Measurements from ENCODE around the gene FBXW11. TPM values are rescaled to one million over a fixed set of nuclear protein-coding genes. Genes with fewer than 3 reads are reported as not detected.

The FBXW11 gene
- total and polyA plus RNA-seq, 2 of the 13 experiments (the other 11 are each of a cell fraction or from before 2014, with no cell fraction given): 31.7 to 53.6 TPM

- no peak overlapping the region for H3K4me2 ChIP-seq (ENCODE audit: low read depth, low read length)
Measured at GRCh38 chr5:171841984-171842776, 164.3 kb downstream of the FBXW11 start.

GRCh38 chr5:171840711-171841522 lies 165.5 kb downstream of the FBXW11 start:
- Histone ChIP-seq H3K36me3 (replicated peaks in 1 of 2; ENCODE audit: control insufficient read depth in 1 of 2, insufficient read depth in 2 of 2, low read length in 2 of 2) (no peaks in the 10 kb centered on the region), H3K4me2 (ENCODE audit: low read depth, low read length) (no peak overlapping the region), H3K4me3 (replicated peaks in 1 of 3; ENCODE audit: insufficient read depth in 1 of 3, low read depth in 2 of 3, low read length in 3 of 3) (no peak overlapping the region), H3K27me3 (ENCODE audit: control insufficient read depth in 1 of 2, insufficient read depth in 2 of 2, low read length in 2 of 2) (no peaks in the 10 kb centered on the region; a peak in 1 of 5 replicates), H3K9ac (ENCODE audit: insufficient read depth, low read depth, low read length) (no peak overlapping the region), H2AFZ (ENCODE audit: low read length) (no peak overlapping the region), H3K9me3 (ENCODE audit: low read length) (no peaks in the 10 kb centered on the region), H4K20me1 (ENCODE audit: insufficient read depth, low read length) (no peaks in the 10 kb centered on the region), H3K27ac (ENCODE audit: extremely low read length, insufficient read depth, low read length) (no peak overlapping the region), H3K4me1 (ENCODE audit: insufficient read depth, low read length) (no peaks in the 10 kb centered on the region), H3K79me2 (ENCODE audit: insufficient read depth, low read length) (no peaks in the 10 kb centered on the region)
- CTCF ChIA-PET (ENCODE audit: low intra/inter-chr PET ratio, low total read pairs): no interaction called here
- 72% methylated on average over 16 of the region's 16 CpGs for WGBS (ENCODE audit: low lambda C conversion rate)
- no TSS peak for BruUV-seq (replicated peaks)
- FAIRE-seq (no peak), ATAC-seq (no peak), DNase-seq (ENCODE audit: low spot score) (no peak)
- intact Hi-C loops (cut with micrococcal nuclease; ENCODE audit: unreplicated experiment): no loop called here
- POLR2A ChIA-PET: no interaction called here
- in situ Hi-C loops (cut with HindIII; ENCODE audit: extremely low pct_ligation_motif_present, low pct_unique_long_range_greater_than_20kb): no loop called here
- no peak for TF ChIP-seq MXD3 (CRISPR knock-in tag; IDR thresholded peaks at IDR 0.05)
- TF ChIP-seq MAFF (IDR thresholded peaks at IDR 0.05; ENCODE audit: low read depth, low read length): peak; percentile 58; the same call in 1 of the 2 replicates
- TF ChIP-seq MAFK (conservative IDR thresholded peaks at IDR 0.05 in 1 of 2, IDR thresholded peaks at IDR 0.05 in 1 of 2; ENCODE audit: low read length in 2 of 2): peak; percentile 61 to 70; a peak in 3 of 4 replicates
- no peak for TF ChIP-seq ZNF496 (CRISPR knock-in tag; IDR thresholded peaks at IDR 0.05; ENCODE audit: insufficient replicate concordance)
- TF ChIP-seq TMF1 (CRISPR knock-in tag; IDR thresholded peaks at IDR 0.05; ENCODE audit: low read depth): no peak

More at GRCh38 chr5:171841984-171842776, 164.3 kb downstream of the FBXW11 start:
- CTCF ChIA-PET (ENCODE audit: low intra/inter-chr PET ratio, low total read pairs): no interaction called here
- no peaks in the 10 kb centered on the region for H3K9me3 ChIP-seq (ENCODE audit: low read length)
- DNase-seq (ENCODE audit: low spot score): no peak
- intact Hi-C loops (cut with micrococcal nuclease; ENCODE audit: unreplicated experiment) (no loop called here), in situ Hi-C loops (cut with HindIII; ENCODE audit: extremely low pct_ligation_motif_present, low pct_unique_long_range_greater_than_20kb) (no loop called here)
- no peak overlapping the region for H2AFZ ChIP-seq (ENCODE audit: low read length)
- BruUV-seq (replicated peaks): no TSS peak
- no peaks in the 10 kb centered on the region for H3K4me1 ChIP-seq (ENCODE audit: insufficient read depth, low read length)
- WGBS (ENCODE audit: low lambda C conversion rate): 76% methylated on average over 23 of the region's 24 CpGs
- H3K9ac ChIP-seq (ENCODE audit: insufficient read depth, low read depth, low read length): no peak overlapping the region
- no peaks in the 10 kb centered on the region for H4K20me1 ChIP-seq (ENCODE audit: insufficient read depth, low read length)
- no peaks in the 10 kb centered on the region for H3K36me3 ChIP-seq (replicated peaks in 1 of 2; ENCODE audit: control insufficient read depth in 1 of 2, insufficient read depth in 2 of 2, low read length in 2 of 2)
- POLR2A ChIA-PET: no interaction called here
- H3K27me3 ChIP-seq (ENCODE audit: control insufficient read depth in 1 of 2, insufficient read depth in 2 of 2, low read length in 2 of 2): no peaks in the 10 kb centered on the region; a peak in 1 of 5 replicates
- TF ChIP-seq MTERF4 (CRISPR knock-in tag; IDR thresholded peaks at IDR 0.05): no peak
- no peak for TF ChIP-seq JUND (CRISPR knock-in tag; IDR thresholded peaks at IDR 0.05)
- H3K79me2 ChIP-seq (ENCODE audit: insufficient read depth, low read length): no peaks in the 10 kb centered on the region
- FAIRE-seq: no peak
- no peak overlapping the region for H3K4me3 ChIP-seq (replicated peaks in 1 of 3; ENCODE audit: insufficient read depth in 1 of 3, low read depth in 2 of 3, low read length in 3 of 3)
- no peak for ATAC-seq
- H3K27ac ChIP-seq (ENCODE audit: extremely low read length, insufficient read depth, low read length): no peak overlapping the region

All from HepG2 (cell line).